Measurements from ENCODE around the gene APOL6. TPM values are rescaled to one million over a fixed set of nuclear protein-coding genes. Genes with fewer than 3 reads are reported as not detected.

The APOL6 gene
- total RNA-seq, 2 donors from 2014 or later = not detected

DNA sequence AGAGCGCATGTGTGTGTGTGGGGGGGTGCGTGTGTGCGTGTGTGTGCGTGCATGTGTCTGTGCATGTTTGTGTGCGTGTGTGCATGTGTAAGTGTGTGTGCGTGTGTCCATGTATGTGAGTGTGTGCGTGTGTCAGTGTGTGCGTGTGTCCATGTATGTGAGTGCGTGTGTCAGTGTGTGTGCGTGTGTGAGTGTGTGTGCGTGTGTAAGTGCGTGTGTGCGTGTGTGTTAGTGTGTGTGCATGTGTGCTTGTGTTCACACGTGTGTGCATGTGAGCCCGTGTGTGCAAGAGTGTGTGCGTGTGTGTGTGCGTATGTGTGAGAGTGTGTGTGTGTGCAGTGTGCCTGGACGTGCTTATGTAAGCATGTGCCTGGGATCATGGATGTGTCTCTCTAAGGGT is 14.7 kb upstream of the APOL6 start:
- Histone ChIP-seq H3K9ac (ENCODE audit: extremely low read depth, low read length, poor library complexity, severe bottlenecking) (no peak overlapping the region), H3K4me3 (ENCODE audit: low read length) (no peak overlapping the region), H3K4me1 (ENCODE audit: control insufficient read depth, insufficient read depth, low read length) (no peaks in the 10 kb centered on the region), H3K9me3 (ENCODE audit: control insufficient read depth, low read length) (no peaks in the 10 kb centered on the region), H3K27ac (ENCODE audit: low read depth, low read length) (no peak overlapping the region), H3K27me3 (ENCODE audit: control insufficient read depth, insufficient read depth, low read length, poor library complexity, severe bottlenecking) (no peaks in the 10 kb centered on the region), H3K36me3 (ENCODE audit: control insufficient read depth, insufficient read depth, low read length) (no peaks in the 10 kb centered on the region)
- 90 to 93% methylated on average over 11 to 18 of the region's 18 CpGs for WGBS, 2 experiments (ENCODE audit: insufficient coverage in 1 of 2, insufficient read length in 1 of 2)
- peaks cover 9% of the 10 kb centered on the region for H3K4me1 Mint-ChIP-seq
- peaks cover 7% of the 10 kb centered on the region for H3K27me3 Mint-ChIP-seq (ENCODE audit: insufficient read depth)
- no peak overlapping the region for H3K4me3 Mint-ChIP-seq
- DNase-seq = no peak
- H3K9me3 Mint-ChIP-seq = no peaks in the 10 kb centered on the region
- TF ChIP-seq, protein P1, sequence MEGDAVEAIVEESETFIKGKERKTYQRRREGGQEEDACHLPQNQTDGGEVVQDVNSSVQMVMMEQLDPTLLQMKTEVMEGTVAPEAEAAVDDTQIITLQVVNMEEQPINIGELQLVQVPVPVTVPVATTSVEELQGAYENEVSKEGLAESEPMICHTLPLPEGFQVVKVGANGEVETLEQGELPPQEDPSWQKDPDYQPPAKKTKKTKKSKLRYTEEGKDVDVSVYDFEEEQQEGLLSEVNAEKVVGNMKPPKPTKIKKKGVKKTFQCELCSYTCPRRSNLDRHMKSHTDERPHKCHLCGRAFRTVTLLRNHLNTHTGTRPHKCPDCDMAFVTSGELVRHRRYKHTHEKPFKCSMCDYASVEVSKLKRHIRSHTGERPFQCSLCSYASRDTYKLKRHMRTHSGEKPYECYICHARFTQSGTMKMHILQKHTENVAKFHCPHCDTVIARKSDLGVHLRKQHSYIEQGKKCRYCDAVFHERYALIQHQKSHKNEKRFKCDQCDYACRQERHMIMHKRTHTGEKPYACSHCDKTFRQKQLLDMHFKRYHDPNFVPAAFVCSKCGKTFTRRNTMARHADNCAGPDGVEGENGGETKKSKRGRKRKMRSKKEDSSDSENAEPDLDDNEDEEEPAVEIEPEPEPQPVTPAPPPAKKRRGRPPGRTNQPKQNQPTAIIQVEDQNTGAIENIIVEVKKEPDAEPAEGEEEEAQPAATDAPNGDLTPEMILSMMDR (conservative IDR thresholded peaks at IDR 0.05) = no peak
- H3K36me3 Mint-ChIP-seq (ENCODE audit: low read depth) = no peaks in the 10 kb centered on the region
- no peak overlapping the region for H3K27ac Mint-ChIP-seq

DNA sequence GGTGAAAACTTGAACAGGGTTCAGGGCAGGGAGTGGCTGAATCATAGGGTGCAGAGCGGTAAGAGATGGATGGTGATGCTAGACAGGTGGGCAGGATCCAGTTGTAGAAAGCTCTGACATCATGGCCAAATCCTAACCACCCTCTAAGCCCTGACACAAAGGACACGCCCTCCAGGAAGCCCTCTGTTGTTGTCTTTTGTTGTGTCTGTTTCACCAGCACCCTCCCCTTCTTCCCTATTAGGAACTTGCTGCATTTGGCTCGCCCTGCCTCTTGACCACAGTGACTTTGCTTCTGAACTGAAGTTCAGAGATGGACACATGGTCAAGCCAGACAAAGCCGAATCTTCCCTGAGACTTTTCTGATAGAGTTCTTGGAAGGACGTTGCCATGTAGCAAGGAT is 14.2 kb upstream of the APOL6 start:
- H3K36me3 Mint-ChIP-seq (ENCODE audit: low read depth) = no peaks in the 10 kb centered on the region
- Histone ChIP-seq H3K4me3 (ENCODE audit: low read length) (no peak overlapping the region), H3K36me3 (ENCODE audit: control insufficient read depth, insufficient read depth, low read length) (no peaks in the 10 kb centered on the region), H3K27ac (ENCODE audit: low read depth, low read length) (no peak overlapping the region), H3K9me3 (ENCODE audit: control insufficient read depth, low read length) (no peaks in the 10 kb centered on the region), H3K4me1 (ENCODE audit: control insufficient read depth, insufficient read depth, low read length) (no peaks in the 10 kb centered on the region), H3K27me3 (ENCODE audit: control insufficient read depth, insufficient read depth, low read length, poor library complexity, severe bottlenecking) (no peaks in the 10 kb centered on the region), H3K9ac (ENCODE audit: extremely low read depth, low read length, poor library complexity, severe bottlenecking) (no peak overlapping the region)
- DNase-seq = no peak
- peaks cover 9% of the 10 kb centered on the region for H3K4me1 Mint-ChIP-seq
- peaks cover 5% of the 10 kb centered on the region for H3K27me3 Mint-ChIP-seq (ENCODE audit: insufficient read depth)
- H3K9me3 Mint-ChIP-seq = no peaks in the 10 kb centered on the region
- no peak overlapping the region for H3K4me3 Mint-ChIP-seq
- TF ChIP-seq, protein P1 (conservative IDR thresholded peaks at IDR 0.05) = no peak
- H3K27ac Mint-ChIP-seq = no peak overlapping the region
- WGBS, 2 experiments (ENCODE audit: insufficient coverage in 1 of 2, insufficient read length in 1 of 2) = 82 to 94% methylated on average over 2 to 5 of the region's 5 CpGs

DNA sequence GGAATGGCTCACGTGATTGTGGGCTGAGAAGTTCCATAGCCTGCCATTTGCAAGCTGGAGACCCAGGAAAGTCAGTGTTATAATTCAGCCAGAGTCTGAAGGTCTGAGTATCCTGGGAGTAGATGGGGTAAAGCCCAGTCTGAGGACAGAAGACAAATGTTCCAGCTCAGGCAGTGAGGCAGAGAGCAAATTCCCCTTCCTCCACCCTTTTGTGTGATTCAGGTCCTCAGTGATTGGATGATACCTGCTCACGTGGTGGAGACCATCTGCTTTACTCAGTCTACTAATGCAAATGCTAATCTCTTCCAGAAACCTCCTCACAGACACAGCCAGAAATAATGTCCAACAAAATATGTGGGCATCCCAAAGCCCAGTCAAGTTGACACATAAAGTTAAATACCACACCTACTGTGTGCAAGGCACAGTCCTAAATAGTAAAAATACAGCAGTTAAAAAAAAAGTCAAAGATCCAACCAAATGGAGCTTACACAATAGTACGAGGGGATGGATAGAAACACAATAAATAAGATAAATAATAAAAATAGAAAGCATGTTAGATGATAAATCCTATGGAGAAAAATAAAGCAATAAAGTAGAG is 13.2 kb upstream of the APOL6 start:
- no peaks in the 10 kb centered on the region for H3K9me3 ChIP-seq (ENCODE audit: control insufficient read depth, low read length)
- H3K27ac ChIP-seq (ENCODE audit: low read depth, low read length) = no peak overlapping the region
- no peak for DNase-seq
- no peaks in the 10 kb centered on the region for H3K4me1 ChIP-seq (ENCODE audit: control insufficient read depth, insufficient read depth, low read length)
- no peak overlapping the region for H3K9ac ChIP-seq (ENCODE audit: extremely low read depth, low read length, poor library complexity, severe bottlenecking)
- H3K4me3 Mint-ChIP-seq = no peak overlapping the region
- H3K27me3 ChIP-seq (ENCODE audit: control insufficient read depth, insufficient read depth, low read length, poor library complexity, severe bottlenecking) = no peaks in the 10 kb centered on the region
- H3K9me3 Mint-ChIP-seq = no peaks in the 10 kb centered on the region
- no peak overlapping the region for H3K4me3 ChIP-seq (ENCODE audit: low read length)
- H3K27ac Mint-ChIP-seq = no peak overlapping the region
- H3K4me1 Mint-ChIP-seq = peaks cover 9% of the 10 kb centered on the region
- H3K36me3 Mint-ChIP-seq (ENCODE audit: low read depth) = no peaks in the 10 kb centered on the region
- H3K36me3 ChIP-seq (ENCODE audit: control insufficient read depth, insufficient read depth, low read length) = no peaks in the 10 kb centered on the region
- H3K27me3 Mint-ChIP-seq (ENCODE audit: insufficient read depth) = no peaks in the 10 kb centered on the region
- TF ChIP-seq, protein P1 (conservative IDR thresholded peaks at IDR 0.05) = no peak
- WGBS, 2 experiments (ENCODE audit: insufficient coverage in 1 of 2, insufficient read length in 1 of 2) = 83 to 90% methylated on average over 2 of the region's 3 CpGs

All from endodermal cell (in vitro differentiated cells).